GM12891 (cell line): ENCODE results near the gene FAM171A2.
A peak's percentile ranks its signal among the peaks of the same experiment; 100 is the strongest.
"Not testable (repeated sequence)": the region's sequence is repeated elsewhere in the genome, so short reads cannot be mapped to it uniquely, and the experiment has no call there.

Source experiments
- DNase-seq: peaks from one replicate; pipeline ENCODE4 v3.0.0; 2011; ENCODE audit warnings: low spot score; ENCODE audit not compliant: insufficient read length
- FAIRE-seq: peaks from 2 replicates; lab custom pipeline; 2011; peaks lifted over from hg19 to GRCh38; lab: Jason Lieb, UNC
- PAX5 ChIP-seq: IDR thresholded peaks from 2 replicates; pipeline ENCODE4 v1.6.1; 2011; ENCODE audit warnings: low read length, moderate library complexity, mild to moderate bottlenecking; ENCODE audit not compliant: insufficient read depth, severe bottlenecking
- POLR2A ChIP-seq: IDR thresholded peaks from 2 replicates; pipeline ENCODE4 v1.6.1; 2011; ENCODE audit warnings: low read depth, low read length, control low read depth
- POLR2AphosphoS5 ChIP-seq: IDR thresholded peaks from 2 replicates; pipeline ENCODE4 v1.6.1; 2011; ENCODE audit warnings: low read depth, low read length, control low read depth
- POU2F2 ChIP-seq: IDR thresholded peaks from 2 replicates; pipeline ENCODE4 v1.6.1; 2011; ENCODE audit warnings: low read depth, mild to moderate bottlenecking, control low read depth, low read length, moderate library complexity
- SPI1 ChIP-seq: IDR thresholded peaks from 2 replicates; pipeline ENCODE4 v1.6.1; 2011; ENCODE audit warnings: low read depth, low read length, control low read depth
- TAF1 ChIP-seq: IDR thresholded peaks from 2 replicates; pipeline ENCODE4 v1.6.1; 2011; ENCODE audit warnings: low read depth, low read length, control low read depth

FAM171A2 gene

DNA sequence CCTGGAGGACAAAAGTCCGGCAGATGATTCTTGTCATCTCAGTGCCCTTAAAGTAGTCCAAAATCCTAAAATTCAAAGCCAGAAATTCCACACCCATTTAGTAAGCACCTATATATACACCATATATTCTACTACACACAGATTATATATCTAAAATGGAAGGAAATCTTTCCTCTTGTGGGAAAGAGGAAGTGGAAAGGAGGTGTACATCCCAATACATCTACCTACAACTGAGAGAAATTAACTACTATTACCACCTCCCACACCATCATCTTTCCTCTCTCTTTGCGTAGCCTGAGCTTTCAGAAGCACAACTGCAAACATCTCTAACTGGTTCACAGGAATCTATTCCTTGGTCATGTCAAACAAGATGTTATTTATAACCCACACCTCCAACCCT is 31.2 kb upstream of the FAM171A2 start:
- FAIRE-seq: peak; percentile 23

DNA sequence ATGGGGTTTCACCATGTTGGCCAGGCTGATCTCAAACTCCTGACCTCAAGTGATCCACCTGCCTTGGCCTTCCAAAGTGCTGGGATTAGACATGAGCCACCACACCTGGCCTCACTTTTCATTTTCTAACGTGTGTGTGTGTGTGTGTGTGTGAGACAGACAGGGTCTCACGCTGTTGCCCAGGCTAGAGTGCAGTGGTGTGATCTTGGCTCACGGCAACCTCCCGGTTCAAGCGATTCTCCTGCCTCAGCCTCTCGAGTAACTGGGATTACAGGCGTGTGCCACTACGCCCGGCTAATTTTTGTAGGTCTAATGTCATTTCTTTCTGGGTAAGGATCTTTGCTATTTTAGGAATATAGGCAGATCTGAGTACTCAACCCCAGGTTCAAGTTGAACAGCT is 30.5 kb upstream of the FAM171A2 start:
- not testable (repeated sequence) for FAIRE-seq, DNase-seq

More for the DNA sequence above, 31.2 kb upstream of the FAM171A2 start:
- no peak for DNase-seq
- no peak for TF ChIP-seq POLR2AphosphoS5
- TF ChIP-seq POU2F2: no peak
- TF ChIP-seq POLR2A: no peak
- no peak for TF ChIP-seq TAF1
- no peak for TF ChIP-seq PAX5
- TF ChIP-seq SPI1: no peak

DNA sequence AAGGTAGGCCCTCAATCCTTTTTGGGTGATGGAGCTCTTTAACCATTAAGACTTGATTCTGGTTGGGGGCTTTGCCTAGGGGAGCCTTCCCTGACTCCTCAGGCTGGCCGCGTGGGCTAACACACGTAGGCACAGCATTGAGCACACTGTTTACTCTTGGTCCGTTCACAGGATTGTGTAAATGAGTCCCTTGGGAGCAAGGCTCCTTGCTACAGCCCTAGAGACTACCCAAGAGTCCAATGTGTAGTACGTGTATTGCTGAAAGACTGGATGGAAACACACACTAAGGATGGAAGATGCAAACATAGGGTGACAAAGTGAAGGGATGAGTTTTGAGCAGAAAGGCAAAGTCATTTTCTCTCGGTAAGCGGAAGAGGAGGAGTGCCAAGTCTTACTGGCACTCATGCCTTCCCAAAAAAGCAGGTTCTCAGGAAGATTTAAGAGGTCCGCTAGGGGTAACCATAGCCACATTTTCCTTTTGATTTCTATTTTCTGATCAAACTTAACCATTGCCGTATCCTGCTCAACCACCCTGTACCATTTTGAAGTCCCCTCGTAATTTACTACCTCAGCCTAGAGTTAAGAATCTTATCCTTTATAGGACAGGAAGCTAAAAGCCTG is 26.7 kb upstream of the FAM171A2 start:
- DNase-seq (no peak), FAIRE-seq (no peak)
- no peak for TF ChIP-seq TAF1
- TF ChIP-seq PAX5: no peak
- TF ChIP-seq POLR2A: no peak

DNA sequence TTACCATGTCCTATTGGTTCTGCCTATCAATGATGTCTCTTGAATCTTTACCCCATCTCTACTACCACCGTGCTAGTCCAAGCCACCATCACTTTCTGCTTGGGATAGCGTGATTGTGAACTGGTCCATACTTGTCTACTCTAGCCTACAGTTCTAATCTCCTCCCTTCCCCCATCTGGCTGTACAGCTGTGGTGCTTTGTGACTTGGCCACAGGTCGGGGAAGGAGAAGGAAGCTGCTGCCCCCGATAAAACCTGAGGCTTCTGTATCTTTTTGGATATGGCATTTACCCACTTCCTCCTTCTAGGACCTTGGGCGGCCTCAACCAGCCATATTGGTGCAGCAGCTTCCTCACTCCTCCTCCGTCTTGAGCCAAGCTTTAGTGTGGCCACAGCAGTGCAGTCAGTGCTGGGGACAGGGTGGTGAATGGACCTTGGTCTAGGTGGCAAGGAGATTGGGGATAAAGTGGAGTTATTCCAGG is 26.1 kb upstream of the FAM171A2 start:
- peak; percentile 13 for FAIRE-seq
- TF ChIP-seq PAX5: no peak
- no peak for TF ChIP-seq POLR2A
- no peak for TF ChIP-seq POLR2AphosphoS5
- no peak for TF ChIP-seq TAF1
- peak; percentile 65 for TF ChIP-seq SPI1
- TF ChIP-seq POU2F2: no peak
- DNase-seq: no peak

DNA sequence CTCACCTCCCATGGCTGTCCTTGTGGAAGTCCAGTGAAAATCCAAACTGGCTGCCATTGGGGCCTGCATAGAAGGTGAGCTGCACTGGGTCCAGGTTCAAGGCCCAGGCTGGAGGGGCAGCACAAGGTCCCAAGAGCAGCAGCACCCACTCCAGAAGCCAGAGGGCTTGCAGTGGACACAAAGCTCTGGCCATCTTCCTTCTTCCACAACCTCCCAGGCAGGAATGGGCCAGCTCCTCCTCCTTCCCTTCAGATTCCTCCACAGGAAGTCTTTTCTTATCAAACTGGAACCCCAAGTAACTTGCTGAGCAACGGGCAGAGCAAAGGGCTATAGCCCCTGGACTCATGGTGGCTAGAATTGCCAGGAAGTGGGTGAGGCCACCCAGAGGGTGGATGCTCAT is 25.6 kb upstream of the FAM171A2 start, which contains the start of gene ITGA2B:
TSS of gene ITGA2B (minus strand) at position 369 of the 400 bp plus-strand sequence. CDS start at position 193, 176 bp downstream.
- no peak for FAIRE-seq

DNA sequence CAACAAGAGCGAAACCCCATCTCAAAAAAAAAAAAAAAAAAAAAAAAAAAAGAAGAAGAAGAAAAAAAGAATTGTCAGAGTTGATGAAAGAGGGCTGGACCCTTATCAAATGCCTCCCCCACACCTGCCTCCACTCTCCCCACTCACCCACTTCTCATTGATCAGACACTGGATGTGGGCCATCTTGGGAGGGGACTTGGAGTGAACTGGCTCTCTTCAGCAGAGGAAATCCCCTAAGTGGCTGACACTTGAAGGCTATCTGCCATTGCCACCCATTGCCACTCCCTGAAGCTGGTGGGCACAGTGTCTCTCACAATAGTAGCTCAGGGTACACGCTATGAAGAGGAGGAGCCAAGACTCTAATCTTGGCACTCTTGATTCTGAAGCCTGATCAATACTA is 24.2 kb upstream of the FAM171A2 start:
- no peak for FAIRE-seq
- no peak for DNase-seq

More for the DNA sequence above, 25.6 kb upstream of the FAM171A2 start, which contains the start of gene ITGA2B:
- 0 out of 2 replicates have a peak, but pooled peaks have one; percentile 10 for TF ChIP-seq POU2F2
- TF ChIP-seq PAX5: no peak
- no peak for TF ChIP-seq POLR2A
- TF ChIP-seq TAF1: no peak
- DNase-seq: no peak

DNA sequence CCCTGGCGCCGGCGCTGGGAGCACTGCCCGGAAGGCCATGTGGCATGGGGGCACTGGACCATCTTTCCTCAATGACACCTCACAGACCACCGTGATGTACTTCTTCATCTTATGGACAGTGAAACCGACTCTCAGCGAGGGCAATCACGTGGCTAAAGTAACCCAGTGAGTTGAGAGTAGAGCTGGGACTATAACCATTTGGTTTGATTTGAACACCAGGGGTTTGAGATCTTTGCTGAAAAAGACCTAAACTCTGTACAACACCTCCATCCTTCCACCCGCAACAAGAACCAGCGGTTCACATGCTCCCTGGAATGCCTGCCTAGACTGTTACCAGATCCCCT is 22.5 kb upstream of the FAM171A2 start:
- TF ChIP-seq POLR2AphosphoS5 (no peak), PAX5 (no peak), POLR2A (no peak), POU2F2 (no peak), SPI1 (no peak), TAF1 (no peak)
- DNase-seq (no peak), FAIRE-seq (peak; percentile 20)

More for the DNA sequence above, 24.2 kb upstream of the FAM171A2 start:
- TF ChIP-seq POU2F2: no peak
- TF ChIP-seq POLR2AphosphoS5: no peak
- no peak for TF ChIP-seq PAX5
- TF ChIP-seq POLR2A: no peak
- TF ChIP-seq SPI1: no peak
- TF ChIP-seq TAF1: no peak

DNA sequence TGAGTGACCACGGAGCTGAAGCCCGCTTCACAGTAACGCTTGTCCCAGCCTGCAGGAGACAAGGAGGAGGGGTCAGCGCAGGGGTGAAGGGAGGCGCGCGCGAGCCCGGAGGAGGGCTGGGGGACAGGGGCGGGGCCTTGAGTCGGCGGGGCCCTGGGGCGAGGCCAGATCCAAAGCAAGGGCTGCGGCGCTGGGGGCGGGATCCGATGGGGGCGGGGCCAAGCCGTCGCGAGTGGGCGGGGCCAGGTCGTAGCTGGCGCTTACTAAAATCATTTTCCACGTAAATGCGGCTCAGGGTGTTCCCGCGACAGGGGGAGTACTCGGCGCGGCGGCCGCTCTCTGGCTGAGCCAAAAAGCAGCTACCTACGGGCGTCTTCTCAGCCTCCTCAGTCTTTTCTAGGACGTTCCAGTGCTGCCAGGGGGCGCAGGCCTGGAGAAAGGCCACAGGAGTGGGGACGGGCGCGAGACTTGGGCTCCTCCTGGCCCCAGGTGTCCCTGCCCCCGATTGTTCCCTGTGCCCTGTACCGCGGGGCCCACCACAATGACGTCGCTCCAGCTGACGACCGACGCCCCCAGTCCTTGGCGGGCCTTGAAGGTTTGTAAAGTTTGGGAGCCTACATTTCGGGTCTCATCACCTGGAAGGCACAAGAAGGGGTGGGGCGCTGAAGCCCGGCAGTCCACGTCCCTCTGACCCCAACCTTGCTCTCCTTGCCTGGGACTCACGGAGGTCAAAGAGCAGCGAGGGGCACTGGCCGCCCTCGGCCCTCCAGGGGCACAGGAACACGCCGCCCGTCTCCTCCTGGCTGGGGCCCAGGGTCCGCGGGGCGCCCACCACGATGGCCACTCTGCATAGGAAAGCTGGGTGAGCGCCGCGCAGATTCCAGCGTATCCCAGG is 21.9 kb upstream of the FAM171A2 start:
- DNase-seq (peak; percentile 92), FAIRE-seq (peak; percentile 84)
- TF ChIP-seq POU2F2: no peak
- no peak for TF ChIP-seq POLR2AphosphoS5
- no peak for TF ChIP-seq PAX5

DNA sequence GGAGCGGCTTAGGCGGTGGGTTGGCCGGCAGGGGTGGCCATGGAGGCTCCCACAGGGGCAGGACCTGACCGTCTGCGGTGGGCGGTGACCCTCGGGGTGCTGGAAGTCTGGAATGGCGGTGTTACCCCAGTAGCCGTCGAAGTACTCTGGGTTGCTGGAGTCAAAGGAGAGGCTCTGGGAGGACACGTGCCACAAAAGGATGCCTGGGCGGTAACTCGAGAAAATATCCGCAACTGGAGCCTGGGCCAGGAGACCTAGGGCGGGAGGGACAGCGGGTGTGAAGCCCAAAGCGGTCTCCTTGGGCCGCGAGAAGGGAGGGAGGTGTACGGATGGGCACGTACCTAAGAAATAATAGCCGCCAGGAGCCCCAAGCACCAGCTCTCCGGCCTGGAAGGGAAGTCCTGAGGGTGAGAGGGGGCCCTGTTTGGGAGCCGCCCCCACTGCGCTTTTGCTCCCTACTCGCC is 21.2 kb upstream of the FAM171A2 start:
- FAIRE-seq (no peak), DNase-seq (no peak)
- no peak for TF ChIP-seq POLR2AphosphoS5
- no peak for TF ChIP-seq POU2F2
- no peak for TF ChIP-seq POLR2A
- TF ChIP-seq SPI1: no peak
- no peak for TF ChIP-seq TAF1
- no peak for TF ChIP-seq PAX5

DNA sequence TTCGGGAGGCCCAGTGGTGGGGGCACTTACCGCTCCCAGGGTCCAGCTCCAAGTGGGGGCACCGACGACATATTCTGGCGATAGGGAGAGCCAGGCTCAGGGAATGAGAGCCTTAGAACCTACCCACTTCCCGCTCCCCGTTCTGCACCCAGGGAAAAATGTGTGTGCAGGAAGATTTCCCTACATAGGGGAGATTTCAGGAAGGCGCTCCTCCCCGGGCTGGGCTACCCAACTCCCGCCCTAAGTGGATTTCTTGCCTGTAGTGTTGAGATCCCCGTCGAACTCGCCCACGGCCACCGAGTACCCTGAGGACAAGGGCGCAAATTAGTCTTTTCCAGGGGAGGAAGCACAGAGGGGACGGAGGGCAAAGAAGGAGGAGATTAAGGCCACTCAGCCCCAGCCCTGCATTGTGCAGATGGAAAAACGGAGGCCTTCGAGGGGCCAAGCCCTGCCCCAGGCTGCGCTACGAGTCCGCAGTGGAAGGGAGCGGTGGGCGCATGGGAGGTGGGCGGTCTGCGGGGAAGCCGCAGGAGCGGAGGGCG is 20.7 kb upstream of the FAM171A2 start:
- FAIRE-seq: no peak
- no peak for DNase-seq
- TF ChIP-seq PAX5 (no peak), POLR2AphosphoS5 (no peak), TAF1 (no peak), POU2F2 (no peak), SPI1 (no peak), POLR2A (no peak)

DNA sequence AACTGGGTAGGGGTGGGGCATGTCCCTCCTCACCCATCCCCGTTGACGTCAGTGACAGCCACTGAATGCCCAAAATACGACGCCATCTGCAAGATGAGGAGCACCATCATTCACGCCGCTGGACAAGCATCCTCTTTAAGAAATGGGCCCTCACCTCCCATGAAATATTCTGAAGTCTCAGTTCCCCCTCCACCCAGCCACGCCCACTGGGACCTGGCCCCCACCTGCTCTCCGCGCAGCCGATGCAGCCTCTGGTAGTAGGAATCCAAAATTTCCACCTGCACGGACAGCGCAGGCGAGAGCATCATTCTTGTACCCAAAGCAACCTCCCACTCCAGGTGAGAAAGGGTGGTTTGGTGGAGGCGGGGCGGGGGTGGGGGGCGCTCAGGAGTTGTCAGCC is 20.2 kb upstream of the FAM171A2 start:
- TF ChIP-seq PAX5 (no peak), POLR2A (no peak)
- FAIRE-seq: no peak

More for the DNA sequence above, 20.2 kb upstream of the FAM171A2 start:
- no peak for DNase-seq
